ENCODE measurements around the gene SLC7A7.
"Not testable (repeated sequence)": the region's sequence is repeated elsewhere in the genome, so short reads cannot be mapped to it uniquely, and the experiment has no call there.

Gene SLC7A7

GRCh38 chr14:22752422-22752821 is 62.8 kb downstream of the SLC7A7 start:
- H3K4me3 ChIP-seq (replicated peaks in 1 of 2; ENCODE audit: low read depth in 2 of 2, low read length in 2 of 2), result no peak overlapping the region
- no peak for TF ChIP-seq CTCF (IDR thresholded peaks at IDR 0.05; ENCODE audit: low read depth, low read length)
- DNase-seq (ENCODE audit: low read depth in 2 of 2), result no peak

- DNase-seq (ENCODE audit: low read depth in 2 of 2), result no peak
- no peak for TF ChIP-seq CTCF (IDR thresholded peaks at IDR 0.05; ENCODE audit: low read depth, low read length)
- no peak overlapping the region for H3K4me3 ChIP-seq (replicated peaks in 1 of 2; ENCODE audit: low read depth in 2 of 2, low read length in 2 of 2)
Measured at GRCh38 chr14:22748631-22749068, 66.6 kb downstream of the SLC7A7 start.

DNA sequence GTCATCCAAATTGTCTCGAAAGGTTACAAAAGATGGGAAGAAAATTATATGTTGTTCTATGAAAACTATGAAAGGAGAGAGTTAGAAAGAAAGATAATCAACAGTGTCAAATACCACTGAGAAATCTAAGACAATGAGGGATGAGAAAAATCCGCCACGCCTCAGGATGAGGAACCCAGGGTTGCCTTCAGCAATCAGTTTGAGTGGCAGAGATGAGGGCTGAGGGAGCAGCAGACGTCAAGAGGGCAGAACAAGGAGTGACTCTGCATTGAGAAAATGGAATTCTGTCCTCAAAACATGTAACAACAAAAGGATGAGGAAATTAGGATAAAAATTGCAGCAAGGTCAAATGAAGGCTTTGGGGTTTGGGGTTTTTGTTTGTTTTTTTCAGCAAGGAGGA is 67.0 kb downstream of the SLC7A7 start:
- H3K4me3 ChIP-seq (replicated peaks in 1 of 2; ENCODE audit: low read depth in 2 of 2, low read length in 2 of 2), result no peak overlapping the region
- no peak for TF ChIP-seq CTCF (IDR thresholded peaks at IDR 0.05; ENCODE audit: low read depth, low read length)
- no peak for DNase-seq (ENCODE audit: low read depth in 2 of 2)

GRCh38 chr14:22747769-22748168 is 67.5 kb downstream of the SLC7A7 start:
- DNase-seq (ENCODE audit: low read depth in 2 of 2), result no peak
- no peak for TF ChIP-seq CTCF (IDR thresholded peaks at IDR 0.05; ENCODE audit: low read depth, low read length)
- H3K4me3 ChIP-seq (replicated peaks in 1 of 2; ENCODE audit: low read depth in 2 of 2, low read length in 2 of 2), result no peak overlapping the region

GRCh38 chr14:22740020-22740419 is 75.2 kb downstream of the SLC7A7 start:
- no peak overlapping the region for H3K4me3 ChIP-seq (replicated peaks in 1 of 2; ENCODE audit: low read depth in 2 of 2, low read length in 2 of 2)
- DNase-seq (ENCODE audit: low read depth in 2 of 2), result no peak
- no peak for TF ChIP-seq CTCF (IDR thresholded peaks at IDR 0.05; ENCODE audit: low read depth, low read length)

- TF ChIP-seq CTCF (IDR thresholded peaks at IDR 0.05; ENCODE audit: low read depth, low read length), result no peak
- DNase-seq (ENCODE audit: low read depth in 2 of 2), result peak; percentile 32 to 36
- H3K4me3 ChIP-seq (replicated peaks in 1 of 2; ENCODE audit: low read depth in 2 of 2, low read length in 2 of 2), result no peak overlapping the region
Measured at GRCh38 chr14:22739423-22739822, 75.8 kb downstream of the SLC7A7 start.

GRCh38 chr14:22737052-22737451 is 78.2 kb downstream of the SLC7A7 start:
- TF ChIP-seq CTCF (IDR thresholded peaks at IDR 0.05; ENCODE audit: low read depth, low read length), result no peak
- no peak overlapping the region for H3K4me3 ChIP-seq (replicated peaks in 1 of 2; ENCODE audit: low read depth in 2 of 2, low read length in 2 of 2)
- DNase-seq (ENCODE audit: low read depth in 2 of 2), result no peak

DNA sequence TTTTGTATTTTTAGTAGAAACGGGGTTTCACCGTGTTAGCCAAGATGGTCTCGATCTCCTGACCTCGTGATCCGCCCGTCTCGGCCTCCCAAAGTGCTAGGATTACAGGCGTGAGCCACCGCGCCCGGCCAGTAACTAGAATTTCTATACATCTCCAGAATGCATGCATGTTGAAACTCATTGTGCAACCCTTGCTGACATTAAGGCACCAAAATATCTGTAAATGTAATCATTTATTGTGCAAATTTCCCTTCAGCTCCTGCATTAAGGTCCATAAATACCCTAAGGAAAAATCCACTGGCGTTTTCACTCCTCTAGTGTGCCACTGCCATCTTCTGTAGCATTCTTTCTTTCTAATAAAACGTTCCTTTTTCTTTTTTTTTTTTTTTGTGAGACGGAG is 78.9 kb downstream of the SLC7A7 start:
- H3K4me3 ChIP-seq (replicated peaks in 1 of 2; ENCODE audit: low read depth in 2 of 2, low read length in 2 of 2); DNase-seq (ENCODE audit: low read depth in 2 of 2): not testable (repeated sequence)
